HG03108 (cell line): ENCODE measurements around the gene SYCN.
"Not testable (repeated sequence)": the region's sequence is repeated elsewhere in the genome, so short reads cannot be mapped to it uniquely, and the experiment has no call there.

Source experiments
- ATAC-seq: cut with Tn5 transposase; IDR thresholded peaks from one replicate; pipeline ENCODE4 v1.9.1; 2021; ENCODE audit warnings: moderate library complexity; ENCODE audit not compliant: unreplicated experiment

Gene SYCN, protein sequence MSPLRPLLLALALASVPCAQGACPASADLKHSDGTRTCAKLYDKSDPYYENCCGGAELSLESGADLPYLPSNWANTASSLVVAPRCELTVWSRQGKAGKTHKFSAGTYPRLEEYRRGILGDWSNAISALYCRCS

DNA sequence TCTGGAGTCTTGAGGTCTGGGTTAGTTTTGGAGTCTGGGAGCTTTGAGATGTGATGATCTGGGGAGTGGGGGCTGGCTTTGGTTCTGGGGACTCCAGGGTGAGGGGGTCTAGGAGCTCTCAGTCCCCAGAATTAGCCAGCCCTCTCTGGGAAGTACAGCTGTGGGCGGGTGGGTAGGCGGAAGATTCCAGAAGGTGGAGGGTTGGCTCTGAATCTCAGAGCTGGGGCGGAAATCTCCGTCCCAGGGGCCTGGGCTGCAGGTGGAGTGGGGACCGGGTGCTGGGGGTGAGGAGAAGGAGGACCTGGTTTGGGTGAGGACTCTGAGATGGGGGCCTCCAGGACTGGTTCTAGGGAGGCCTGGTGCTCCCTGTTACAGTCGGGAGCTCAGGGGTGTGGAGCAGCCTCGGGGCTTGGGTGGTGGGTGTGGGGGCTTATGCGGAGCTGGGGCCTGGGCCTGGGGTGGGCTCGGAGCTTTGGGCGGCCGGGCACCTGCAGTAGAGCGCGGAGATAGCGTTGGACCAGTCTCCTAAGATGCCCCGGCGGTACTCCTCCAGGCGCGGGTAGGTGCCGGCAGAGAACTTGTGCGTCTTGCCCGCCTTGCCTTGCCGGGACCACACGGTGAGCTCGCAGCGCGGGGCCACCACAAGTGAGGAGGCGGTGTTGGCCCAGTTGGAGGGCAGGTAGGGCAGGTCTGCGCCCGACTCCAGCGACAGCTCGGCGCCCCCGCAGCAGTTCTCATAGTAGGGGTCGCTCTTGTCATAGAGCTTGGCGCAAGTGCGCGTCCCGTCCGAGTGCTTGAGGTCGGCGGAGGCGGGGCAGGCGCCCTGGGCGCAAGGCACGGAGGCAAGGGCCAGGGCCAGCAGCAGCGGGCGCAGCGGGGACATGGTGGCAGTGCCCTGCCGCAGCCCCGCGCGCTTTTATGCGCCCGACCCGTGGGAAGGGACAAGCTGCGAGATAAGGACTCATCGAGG is at the start of gene SYCN:
Gene SYCN, minus strand, starts transcription at position 892 of the 970 bp plus-strand sequence. Its CDS starts 9 bp downstream, at position 883.
- ATAC-seq: no peak

DNA sequence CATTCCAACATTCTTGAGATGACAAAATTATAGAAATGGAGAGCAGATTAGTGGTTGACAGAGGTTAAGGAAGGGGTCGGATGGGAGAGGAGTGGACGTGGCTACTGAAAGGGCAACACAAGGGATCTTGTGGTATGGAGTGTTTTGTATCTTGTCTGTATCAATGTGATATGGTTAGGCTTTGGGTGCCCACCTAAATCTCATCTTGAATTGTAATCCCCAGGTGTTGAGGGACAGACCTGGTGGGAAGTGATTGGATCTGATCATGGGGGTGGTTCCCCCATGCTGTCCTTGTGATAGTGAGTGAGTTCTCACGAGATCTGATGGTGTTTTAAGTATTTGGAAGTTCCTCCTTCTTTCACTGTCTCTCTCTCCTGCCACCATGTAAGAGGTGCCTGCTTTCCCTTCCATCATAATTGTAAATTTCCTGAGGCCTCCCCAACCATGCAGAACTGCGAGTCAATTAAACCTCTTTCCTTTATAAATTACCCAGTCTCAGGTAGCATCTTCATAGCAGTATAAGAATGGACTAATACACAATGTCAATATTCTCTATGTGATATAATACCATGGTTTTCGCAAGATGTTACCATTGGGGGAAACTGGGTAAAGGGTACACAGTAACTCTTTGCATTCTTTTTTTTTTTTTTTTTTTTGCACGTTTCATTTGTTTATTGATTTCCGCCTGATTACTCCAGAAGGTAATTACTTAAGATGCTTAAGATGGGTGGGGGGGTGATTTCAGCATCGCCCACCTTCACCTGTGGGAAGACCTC is 49.5 kb upstream of the SYCN start:
- no peak for ATAC-seq

DNA sequence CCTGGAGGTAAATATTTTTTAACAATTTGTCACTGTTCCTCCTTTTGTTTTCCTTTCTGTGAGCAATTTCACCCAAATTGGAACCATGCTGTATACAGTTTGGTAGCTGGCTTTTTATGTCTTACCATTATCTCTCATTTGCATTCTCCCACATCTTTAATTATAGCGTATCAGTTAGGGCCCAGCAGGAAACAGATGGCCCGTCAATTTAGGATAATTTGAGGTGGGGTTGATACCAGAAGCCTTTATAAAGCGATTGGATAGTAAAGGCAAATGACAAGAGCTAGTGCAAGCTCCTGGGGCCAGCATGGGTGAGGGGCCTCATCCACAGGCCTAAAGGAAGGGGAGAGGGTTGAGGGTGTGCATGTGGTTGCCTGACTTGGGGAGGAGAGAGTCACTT is 48.4 kb upstream of the SYCN start:
- no peak for ATAC-seq

DNA sequence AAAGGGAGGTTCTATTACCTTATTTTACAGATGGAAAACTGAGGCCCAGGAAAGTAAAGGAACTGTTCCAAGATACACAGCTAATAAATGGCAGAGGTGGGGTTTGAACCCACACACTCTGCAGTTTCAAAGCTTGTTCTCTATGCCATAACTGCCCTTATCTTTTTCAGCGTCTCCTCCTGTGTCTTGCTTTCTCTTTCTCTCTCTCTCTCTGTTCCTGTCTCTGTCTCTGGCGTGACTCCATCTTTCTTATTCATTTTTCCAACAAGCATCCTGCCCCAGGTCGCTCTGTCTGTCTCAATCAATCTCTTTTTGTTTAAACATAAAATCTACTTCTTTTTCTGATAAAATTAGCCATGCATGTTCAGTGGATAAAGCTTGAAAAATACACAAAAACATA is 47.8 kb upstream of the SYCN start:
- ATAC-seq: no peak

DNA sequence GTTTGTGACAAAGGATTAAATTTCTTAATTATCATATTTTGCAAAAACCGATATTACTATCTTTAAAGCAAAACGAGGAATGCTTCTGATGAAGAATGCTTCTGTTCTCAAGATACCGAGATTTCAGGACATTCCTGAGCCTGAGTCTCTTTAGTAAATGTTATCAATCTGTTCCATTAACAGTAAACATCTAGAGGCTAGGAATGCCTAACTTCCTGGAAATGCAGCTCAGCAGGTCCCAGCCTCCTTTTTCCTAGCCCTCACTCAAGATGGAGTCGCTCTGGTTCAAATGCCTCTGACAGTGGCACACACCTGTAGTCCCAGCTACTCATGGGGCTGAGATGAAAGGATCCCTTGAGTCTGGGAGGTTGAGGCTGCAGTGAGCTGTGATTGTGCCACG is 47.0 kb upstream of the SYCN start:
- no peak for ATAC-seq

DNA sequence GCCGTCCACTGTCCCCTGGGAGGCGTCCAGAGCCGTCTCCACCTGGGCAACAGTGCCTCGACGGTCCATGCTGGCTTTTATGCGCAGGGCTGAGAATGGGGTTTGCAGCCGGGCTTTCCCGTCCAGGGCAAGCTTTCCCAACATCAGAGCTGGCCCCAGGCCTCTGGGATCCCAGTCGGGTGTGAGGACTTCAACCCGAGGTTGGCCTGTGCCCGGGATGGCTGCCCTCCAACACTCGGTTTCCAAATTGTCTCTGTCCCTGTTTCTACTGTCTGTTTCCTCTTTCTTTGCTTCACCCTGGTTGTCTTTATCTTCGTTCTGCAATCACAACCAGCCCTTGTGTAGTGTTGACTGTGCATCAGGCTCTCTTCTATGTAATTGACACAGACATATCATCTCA is 44.7 kb upstream of the SYCN start, which contains the start of gene IFNL4:
Gene IFNL4, minus strand, starts transcription at position 51 of the 400 bp plus-strand sequence.
- ATAC-seq: no peak

DNA sequence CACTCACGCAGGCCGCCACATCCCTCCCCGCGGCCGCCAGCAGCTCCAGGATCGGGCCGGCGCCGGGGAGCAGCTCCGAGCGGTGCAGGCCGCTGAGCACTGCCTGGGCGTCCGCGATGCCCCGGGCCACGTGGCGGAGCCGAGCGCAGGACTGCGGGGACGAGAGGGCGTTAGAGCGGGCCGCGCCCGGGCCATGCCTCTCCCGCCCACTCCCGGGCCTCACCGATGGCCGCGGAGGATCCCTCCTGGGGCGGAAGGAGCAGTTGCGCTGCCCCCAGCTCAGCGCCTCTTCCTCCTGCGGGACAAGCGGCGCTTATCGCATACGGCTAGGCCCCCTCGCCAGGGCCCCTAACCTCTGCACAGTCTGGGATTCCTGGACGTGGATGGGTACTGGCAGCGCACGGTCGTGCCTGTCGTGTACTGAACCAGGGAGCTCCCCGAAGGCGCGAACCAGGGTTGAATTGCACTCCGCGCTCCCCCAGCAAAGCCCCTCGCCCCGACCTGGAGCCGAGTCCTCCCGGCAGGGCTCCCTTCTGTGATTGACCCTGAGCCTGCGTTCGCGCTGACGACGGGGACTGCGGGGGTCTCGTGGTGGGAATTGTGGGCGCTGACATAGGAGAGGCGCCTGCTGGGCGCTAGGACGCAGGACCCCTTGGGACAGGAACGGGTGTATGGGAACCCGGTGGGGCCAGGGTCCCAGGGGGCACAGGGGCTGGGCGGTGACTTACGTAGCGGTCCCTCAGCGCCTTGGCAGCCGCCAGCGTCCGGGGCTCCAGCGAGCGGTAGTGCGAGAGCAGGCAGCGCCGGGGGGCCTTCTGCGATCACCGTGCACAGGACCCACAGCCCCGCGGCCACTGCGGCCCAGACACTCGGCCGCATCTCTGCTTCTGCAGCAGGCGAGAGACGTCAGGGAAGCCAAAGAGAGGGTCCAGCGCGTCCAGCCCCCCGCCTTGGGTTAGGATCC is 43.9 kb upstream of the SYCN start:
- ATAC-seq: no peak

DNA sequence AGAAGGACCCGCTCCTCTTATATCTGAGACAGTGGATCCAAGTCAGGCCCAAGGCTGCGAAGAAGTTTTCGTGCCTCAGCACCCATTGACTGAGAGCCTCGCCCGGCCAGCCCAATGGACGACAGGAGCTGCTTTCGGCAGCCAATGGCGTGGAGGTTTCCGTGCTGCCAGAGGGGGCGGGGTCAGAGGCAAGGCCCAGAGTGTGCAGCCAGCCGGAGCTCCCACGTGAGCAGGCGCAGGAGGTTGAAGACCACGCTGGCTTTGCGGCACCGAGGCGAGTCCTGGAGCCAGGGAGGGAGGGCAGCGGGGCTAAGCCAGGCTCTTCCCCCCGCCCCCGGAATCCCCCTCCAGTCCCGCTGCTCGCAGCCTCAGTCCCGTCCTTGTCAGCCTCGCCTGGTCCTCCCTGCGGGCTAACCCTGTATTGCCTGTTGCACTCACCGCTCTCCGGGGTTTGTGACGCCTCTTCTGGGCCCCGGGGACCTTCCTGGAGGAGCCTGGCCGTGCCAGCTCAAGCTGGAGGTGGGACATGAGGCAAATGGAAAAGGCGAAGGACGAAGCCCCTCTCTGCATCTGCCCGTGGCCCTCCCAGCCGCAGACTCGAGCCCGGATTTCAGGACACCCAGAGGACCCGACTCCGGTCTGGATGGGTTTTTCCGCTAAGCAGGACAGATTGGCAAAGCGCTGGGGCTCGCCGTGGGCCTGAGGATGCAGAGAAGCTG is 43.0 kb upstream of the SYCN start:
- ATAC-seq: no peak

DNA sequence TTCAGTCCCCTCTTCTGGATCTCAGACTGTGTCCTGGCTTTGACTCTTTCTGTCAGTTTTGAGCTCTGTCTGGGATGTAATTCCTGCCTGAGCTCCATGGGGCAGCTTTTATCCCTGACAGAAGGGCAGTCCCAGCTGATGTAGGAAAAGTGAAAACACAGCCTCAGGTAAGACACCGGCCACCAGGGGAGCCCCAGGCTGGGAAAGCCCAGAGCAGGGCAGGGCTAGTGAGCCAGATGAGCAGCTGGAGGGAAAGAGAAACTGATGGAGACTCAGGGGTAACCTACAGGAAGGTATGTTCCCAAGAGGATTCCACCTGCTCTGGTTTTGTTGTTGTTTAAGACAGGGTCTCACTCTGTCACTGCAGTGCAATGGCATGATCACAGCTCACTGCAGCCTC is 41.1 kb upstream of the SYCN start:
- ATAC-seq: not testable (repeated sequence)

DNA sequence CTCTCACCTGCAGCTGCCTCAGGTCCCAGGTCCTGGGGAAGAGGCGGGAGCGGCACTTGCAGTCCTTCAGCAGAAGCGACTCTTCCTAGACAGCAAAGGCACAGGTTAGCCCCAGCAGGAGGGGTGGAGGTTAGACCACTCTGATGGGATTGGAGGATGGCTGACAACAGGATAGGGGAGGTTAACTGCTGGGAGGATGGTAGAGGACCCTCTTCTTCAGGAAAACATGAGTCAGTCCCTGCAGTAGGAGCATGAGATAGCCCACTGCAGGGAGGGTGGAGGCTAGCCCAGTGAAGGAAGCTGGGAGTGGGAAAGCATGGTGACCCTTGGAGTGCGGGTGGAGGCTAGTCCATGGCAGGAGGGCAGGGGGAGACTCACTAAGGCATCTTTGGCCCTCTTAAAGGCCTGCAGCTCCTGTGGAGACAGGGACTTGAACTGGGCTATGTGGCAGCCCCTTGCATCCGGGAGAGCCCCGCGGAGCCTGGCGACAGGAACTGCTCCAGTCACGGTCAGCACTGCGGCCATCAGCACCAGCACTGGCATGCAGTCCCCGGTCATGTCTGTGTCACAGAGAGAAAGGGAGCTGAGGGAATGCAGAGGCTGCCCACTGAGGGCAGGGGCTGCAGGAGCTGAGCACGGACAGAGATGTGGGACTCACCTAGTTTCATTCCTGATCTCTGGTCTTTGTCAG is 40.5 kb upstream of the SYCN start, which contains the start of gene IFNL3:
Gene IFNL3, minus strand, starts transcription at position 597 of the 691 bp plus-strand sequence. Its CDS starts 39 bp downstream, at position 558.
- not testable (repeated sequence) for ATAC-seq

DNA sequence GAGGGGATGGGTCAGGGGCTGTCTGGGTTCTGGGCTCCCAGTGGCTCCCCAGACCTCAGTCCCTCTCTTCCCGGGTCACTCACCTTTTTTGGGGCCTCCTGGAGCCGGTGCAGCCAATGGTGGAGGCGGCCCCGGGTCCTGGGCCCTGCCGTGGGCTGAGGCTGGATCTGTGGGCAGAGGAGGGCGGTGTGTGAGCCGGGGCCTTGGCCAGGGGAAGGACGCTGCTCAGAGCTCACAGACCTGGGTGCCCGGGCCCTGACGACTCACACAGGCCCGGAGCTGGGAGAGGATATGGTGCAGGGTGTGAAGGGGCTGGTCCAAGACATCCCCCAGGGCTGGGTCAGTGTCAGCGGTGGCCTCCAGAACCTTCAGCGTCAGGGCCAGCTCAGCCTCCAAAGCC is 39.7 kb upstream of the SYCN start:
- not testable (repeated sequence) for ATAC-seq

DNA sequence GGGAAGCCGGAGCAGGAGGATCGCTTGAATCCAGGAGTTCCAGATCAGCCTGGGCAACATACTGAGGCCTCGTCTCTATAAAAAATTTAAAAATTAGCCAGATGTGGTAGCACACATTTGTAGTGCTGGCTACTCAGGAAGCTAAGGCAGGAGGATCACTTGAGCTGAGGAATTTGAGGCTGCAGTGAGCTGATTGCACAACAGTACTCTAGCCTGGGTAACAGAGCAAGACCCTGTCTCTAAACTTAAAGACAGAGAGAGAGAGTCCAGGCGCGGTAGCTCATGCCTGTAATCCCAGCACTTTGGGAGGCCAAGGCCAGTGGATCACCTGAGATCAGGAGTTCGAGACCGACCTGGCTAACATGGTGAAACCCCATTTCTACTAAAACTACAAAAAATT is 36.4 kb upstream of the SYCN start:
- ATAC-seq: no peak

DNA sequence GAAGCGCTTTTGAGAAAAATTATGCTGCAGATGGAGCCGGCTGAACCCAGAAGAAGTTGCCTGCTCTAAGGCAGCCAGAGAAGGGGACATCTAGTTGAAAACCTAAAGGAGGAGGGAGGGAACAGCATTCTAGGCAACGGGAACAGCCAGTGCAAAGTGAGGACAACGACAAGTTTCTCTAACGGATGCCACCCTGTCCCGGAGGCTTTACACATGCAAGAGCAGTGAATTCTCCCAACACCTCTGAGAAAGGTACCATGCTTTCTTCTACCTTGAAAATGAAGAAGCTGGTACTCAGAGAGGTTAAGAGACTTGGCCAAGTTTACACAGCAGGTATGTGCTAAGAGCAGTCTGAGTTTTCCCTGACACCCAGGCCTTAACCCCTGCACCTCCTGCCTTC is 34.9 kb upstream of the SYCN start:
- no peak for ATAC-seq

DNA sequence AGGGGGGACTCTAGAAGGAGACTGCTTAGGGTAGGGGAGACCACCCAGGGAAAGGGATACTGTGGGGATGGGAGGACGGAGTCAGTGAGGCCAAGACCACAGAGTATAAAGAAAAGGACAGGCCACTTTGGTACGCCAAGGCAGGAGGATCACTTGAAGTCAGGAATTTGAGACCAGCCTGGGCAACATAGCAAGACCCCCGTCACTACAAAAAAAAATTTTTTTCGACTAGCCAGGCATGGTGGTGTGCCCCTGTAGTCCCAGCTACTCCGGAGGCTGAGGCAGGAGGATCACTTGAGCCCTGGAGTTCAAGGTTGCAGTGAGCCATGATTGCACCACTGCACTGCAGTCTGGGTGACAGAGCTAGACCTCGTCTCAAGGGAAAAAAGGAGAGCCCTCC is 34.1 kb upstream of the SYCN start:
- ATAC-seq: no peak

DNA sequence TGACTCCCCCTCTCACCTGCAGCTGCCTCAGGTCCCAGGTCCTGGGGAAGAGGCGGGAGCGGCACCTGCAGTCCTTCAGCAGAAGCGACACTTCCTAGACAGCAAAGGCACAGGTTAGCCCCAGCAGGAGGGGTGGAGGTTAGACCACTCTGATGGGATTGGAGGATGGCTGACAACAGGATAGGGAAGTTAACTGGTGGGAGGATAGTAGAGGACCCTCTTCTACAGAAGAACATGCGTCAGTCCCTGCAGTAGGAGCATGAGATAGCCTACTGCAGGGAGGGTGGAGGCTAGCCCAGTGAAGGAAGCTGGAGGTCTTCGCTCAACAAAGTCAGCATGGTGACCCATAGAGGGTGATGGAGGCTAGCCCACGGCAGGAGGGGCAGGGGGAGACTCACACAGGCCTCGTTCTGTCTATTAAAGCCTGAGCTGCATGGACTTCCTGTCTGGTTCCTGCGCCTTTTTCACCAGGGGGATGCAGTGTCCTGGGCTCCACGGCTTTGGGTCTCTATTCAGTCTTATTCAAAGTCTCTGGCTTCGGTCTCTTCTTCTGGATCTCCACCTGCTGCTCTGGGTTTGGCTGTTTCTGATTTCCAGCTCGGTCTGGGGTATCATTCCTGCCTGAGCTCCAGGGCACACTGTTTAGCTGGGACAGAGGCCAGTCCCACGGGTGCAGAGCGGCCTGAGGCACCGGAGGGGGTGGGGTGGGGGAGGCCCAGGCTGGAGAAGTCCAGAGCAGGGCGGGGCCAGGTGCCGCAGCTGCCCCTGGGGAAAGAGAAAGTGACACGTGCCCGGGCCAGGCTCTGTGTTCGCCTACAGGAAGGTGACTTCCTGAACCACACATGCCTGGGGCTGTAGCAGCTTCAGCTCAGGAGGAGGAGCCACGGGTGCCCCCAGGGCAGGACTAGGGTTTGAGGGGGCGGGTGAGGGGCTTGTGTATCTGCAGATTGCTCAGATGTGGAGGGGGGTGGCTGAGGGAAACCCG is 33.4 kb upstream of the SYCN start:
- ATAC-seq: peak; percentile 93

DNA sequence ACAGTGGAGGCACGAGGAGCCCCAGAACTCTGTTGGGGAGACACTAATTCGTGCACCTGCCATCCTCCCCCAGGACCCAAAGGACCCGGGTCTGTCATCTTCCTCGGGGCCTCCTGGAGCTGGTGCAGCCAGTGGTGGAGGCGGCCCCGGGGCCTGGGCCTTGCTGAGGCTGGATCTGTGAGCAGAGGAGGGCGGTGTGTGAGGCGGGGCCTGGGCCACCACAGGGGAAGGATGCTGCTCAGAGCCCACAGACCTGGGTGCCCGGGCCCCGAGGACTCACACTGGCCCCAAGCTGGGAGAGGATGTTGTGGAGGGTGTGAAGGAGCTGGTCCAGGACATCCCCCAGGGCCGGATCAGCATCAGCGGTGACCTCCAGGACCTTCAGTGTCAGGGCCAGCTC is 32.5 kb upstream of the SYCN start:
- ATAC-seq: no peak

DNA sequence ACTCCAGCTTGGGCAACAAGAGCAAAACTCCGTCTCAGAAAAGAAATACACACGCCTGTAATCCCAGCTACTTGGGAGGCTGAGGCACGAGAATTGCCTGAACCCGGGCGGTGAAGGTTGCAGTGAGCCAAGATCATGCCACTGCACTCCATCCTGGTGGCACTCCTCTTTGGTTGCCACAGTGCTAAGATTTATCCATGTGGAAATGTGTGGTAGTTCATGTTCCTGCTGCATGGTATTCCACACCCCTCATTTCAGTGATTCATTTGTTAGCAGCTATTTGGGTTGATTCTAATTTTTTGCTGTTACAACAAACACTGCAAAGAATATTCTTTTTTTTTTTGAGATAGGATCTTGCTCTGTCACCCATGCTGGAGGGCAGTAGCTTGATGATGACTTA is 28.6 kb upstream of the SYCN start:
- ATAC-seq: no peak
